GM12878 (cell line): ENCODE results near the gene CMTM2. TPM values are rescaled to one million over a fixed set of nuclear protein-coding genes. Genes with fewer than 3 reads are reported as not detected.

Experiments used
- ATAC-seq: fragments of 200-7000 bp; cut with Tn5 transposase; 3 replicates; pipeline ENCODE4 v1.9.1; 2020; ENCODE audit warnings: mild to moderate bottlenecking, moderate library complexity
- BruUV-seq: library from RNA; stranded (reverse); fragments of 400-500 nt; replicated peaks from 2 replicates; lab custom pipeline; 2021; lab: Mats Ljungman, UMichigan
- CTCF ChIA-PET: fragments of 300-600 bp; sonication (Branson Sonifier 250); formaldehyde crosslinking; extraction: SDS; loops from one replicate; lab custom pipeline; 2021; ENCODE audit warnings: inconsistent platforms; lab: Yijun Ruan, JAX
- POLR2A ChIA-PET: fragments of 350-600 bp; formaldehyde crosslinking; extraction: SDS; loops from one replicate; lab custom pipeline; 2021; ENCODE audit warnings: inconsistent platforms; lab: Charles Lee
- RAD21 ChIA-PET: fragments of 300-600 bp; sonication (Branson Sonifier 250); formaldehyde crosslinking; loops from one replicate; lab custom pipeline; 2023; ENCODE audit warnings: antibody characterized with exemption; ENCODE audit not compliant: unreplicated experiment; lab: Charles Lee
- SMC1A ChIA-PET: fragments of 300-600 bp; sonication (Branson Sonifier 250); formaldehyde crosslinking; loops from one replicate; lab custom pipeline; 2023; ENCODE audit not compliant: unreplicated experiment, uncharacterized antibody; lab: Charles Lee
- DNase-seq: peaks from one replicate; pipeline ENCODE4 v3.0.0-alpha.2; 2011; ENCODE audit warnings: low read depth, low spot score
- FAIRE-seq: peaks from 3 replicates; lab custom pipeline; 2011; peaks lifted over from hg19 to GRCh38; lab: Jason Lieb, UNC
- H2AFZ ChIP-seq: 2 replicates; pipeline ENCODE4 v1.6.0; 2011; ENCODE audit warnings: low read depth, low read length, control low read depth; ENCODE audit not compliant: control insufficient read depth
- H3K27ac ChIP-seq: 2 replicates; pipeline ENCODE4 v1.5.1; 2011; ENCODE audit warnings: control low read depth; ENCODE audit not compliant: control insufficient read depth, insufficient read depth
- H3K27me3 ChIP-seq, 2 experiments: replicated peaks in 1 of 2; 2 replicates each; pipeline versions ENCODE4 v1.6.0 to v1.6.1; 2011; ENCODE audit warnings: low read length in 1 of 2; ENCODE audit not compliant: control insufficient read depth in 2 of 2, insufficient read depth in 2 of 2
- H3K36me3 ChIP-seq, 2 experiments: 2 replicates each; pipeline ENCODE4 v1.5.1; 2011; ENCODE audit warnings: low read length in 1 of 2; ENCODE audit not compliant: control insufficient read depth in 2 of 2, insufficient read depth in 2 of 2
- H3K4me1 ChIP-seq: 2 replicates; pipeline ENCODE4 v1.6.1; 2011; ENCODE audit warnings: mild to moderate bottlenecking, low read length, moderate library complexity, mixed read lengths; ENCODE audit not compliant: control insufficient read depth, insufficient read depth
- H3K4me2 ChIP-seq: 2 replicates; pipeline ENCODE4 v1.6.0; 2011; ENCODE audit warnings: control low read depth; ENCODE audit not compliant: control insufficient read depth, insufficient read depth
- H3K4me3 ChIP-seq: fragments of 200-600 bp; sonication (generic); 2 replicates; pipeline ENCODE4 v1.5.1; 2016
- H3K79me2 ChIP-seq: 2 replicates; pipeline ENCODE4 v1.6.0; 2011; ENCODE audit warnings: low read length; ENCODE audit not compliant: control insufficient read depth, insufficient read depth
- H3K9ac ChIP-seq: 2 replicates; pipeline ENCODE4 v1.8.0; 2011; ENCODE audit warnings: low read length, control low read depth, mixed read lengths; ENCODE audit not compliant: control insufficient read depth, insufficient read depth
- H3K9me3 ChIP-seq: replicated peaks from 3 replicates; pipeline ENCODE4 v1.5.1; 2011; ENCODE audit warnings: mild to moderate bottlenecking, low read length; ENCODE audit not compliant: control insufficient read depth, insufficient read depth
- H4K20me1 ChIP-seq: 2 replicates; pipeline ENCODE4 v1.6.0; 2011; ENCODE audit not compliant: control insufficient read depth, insufficient read depth
- CHD1 ChIP-seq: IDR thresholded peaks from 2 replicates; pipeline ENCODE4 v1.6.1; 2012; ENCODE audit warnings: low read depth, low read length, improper control_type of control experiment
- CHD2 ChIP-seq: IDR thresholded peaks from 2 replicates; pipeline ENCODE4 v1.6.1; 2011; ENCODE audit warnings: low read depth, low read length, improper control_type of control experiment, borderline replicate concordance
- CREM ChIP-seq: IDR thresholded peaks from 2 replicates; pipeline ENCODE4 v1.6.1; 2014; ENCODE audit warnings: antibody characterized with exemption, low read depth
- GABPA ChIP-seq: IDR thresholded peaks from 2 replicates; pipeline ENCODE4 v1.6.1; 2014; ENCODE audit warnings: antibody characterized with exemption, low read depth, mild to moderate bottlenecking, inconsistent platforms
- IKZF1 ChIP-seq: fragments of 450-650 bp; conservative IDR thresholded peaks from 2 replicates; pipeline ENCODE4 v1.6.1; 2017; ENCODE audit warnings: antibody characterized with exemption, mild to moderate bottlenecking
- IKZF2 ChIP-seq, 2 experiments: fragments of 450-650 bp; IDR thresholded peaks; 2 replicates each; pipeline ENCODE4 v1.6.1; 2017; ENCODE audit warnings: mild to moderate bottlenecking in 2 of 2, moderate library complexity in 2 of 2
- MYC ChIP-seq: IDR thresholded peaks from 2 replicates; pipeline ENCODE4 v1.6.1; 2011; ENCODE audit warnings: mild to moderate bottlenecking, low read length, moderate library complexity, inconsistent platforms; ENCODE audit not compliant: insufficient read depth, insufficient replicate concordance, insufficient read length, severe bottlenecking
- NKRF ChIP-seq: fragments of 450-650 bp; conservative IDR thresholded peaks from 2 replicates; pipeline ENCODE4 v1.6.1; 2017; ENCODE audit warnings: mild to moderate bottlenecking, moderate library complexity
- POLR2AphosphoS2 ChIP-seq: IDR thresholded peaks from 2 replicates; pipeline ENCODE4 v1.6.1; 2011; ENCODE audit warnings: low read depth, mild to moderate bottlenecking, low read length, improper control_type of control experiment, moderate library complexity
- POLR2AphosphoS5 ChIP-seq: IDR thresholded peaks from 2 replicates; pipeline ENCODE4 v1.6.1; 2011; ENCODE audit warnings: mild to moderate bottlenecking, low read length, inconsistent platforms
- RAD51 ChIP-seq: fragments of 450-650 bp; IDR thresholded peaks from 2 replicates; pipeline ENCODE4 v1.6.1; 2016; ENCODE audit warnings: moderate library complexity, mild to moderate bottlenecking, inconsistent platforms
- RB1 ChIP-seq: fragments of 450-650 bp; formaldehyde crosslinking; IDR thresholded peaks from 2 replicates; pipeline ENCODE4 v1.6.1; 2017; ENCODE audit warnings: mild to moderate bottlenecking, borderline replicate concordance
- SMARCA5 ChIP-seq: fragments of 450-650 bp; IDR thresholded peaks from 2 replicates; pipeline ENCODE4 v1.6.1; 2017; ENCODE audit warnings: mild to moderate bottlenecking
- STAT3 ChIP-seq: IDR thresholded peaks from 2 replicates; pipeline ENCODE4 v1.6.1; 2011; ENCODE audit warnings: low read depth, low read length, improper control_type of control experiment
- TCF12 ChIP-seq: IDR thresholded peaks from 2 replicates; pipeline ENCODE4 v1.6.1; 2011; ENCODE audit warnings: low read depth, mild to moderate bottlenecking, low read length
- YY1 ChIP-seq: IDR thresholded peaks from 2 replicates; pipeline ENCODE4 v1.6.1; 2011; ENCODE audit warnings: low read depth, mild to moderate bottlenecking, low read length
- ZNF207 ChIP-seq: fragments of 450-650 bp; IDR thresholded peaks from 2 replicates; pipeline ENCODE4 v1.6.1; 2014; ENCODE audit warnings: antibody characterized with exemption, mild to moderate bottlenecking, borderline replicate concordance
- ZNF24 ChIP-seq: fragments of 450-650 bp; IDR thresholded peaks from 2 replicates; pipeline ENCODE4 v1.6.1; 2017; ENCODE audit warnings: antibody characterized with exemption, mild to moderate bottlenecking
- WGBS: methylation state at CpG from one replicate; pipeline ENCODE4 v1.1.6; 2016; ENCODE audit warnings: low lambda C conversion rate; ENCODE audit not compliant: insufficient replicate concordance, insufficient coverage; ENCODE audit errors: missing lambda C conversion rate; 5-methylcytosine and 5-hydroxymethylcytosine counted together
- in situ Hi-C: fragments of 300-500 bp; cut with MboI; formaldehyde crosslinking; loops from 9 replicates; pipeline ENCODE4 v1.14.3; 2018; ENCODE audit warnings: mixed read lengths
- intact Hi-C: fragments of 100-400 bp; cut with micrococcal nuclease; formaldehyde crosslinking; loops from one replicate; pipeline ENCODE4 v1.14.2; 2022; ENCODE audit not compliant: unreplicated experiment
- polyA plus RNA-seq, 11 experiments: library from polyadenylated mRNA; depleted of rRNA in 4 of 11; unstranded in 6 of 11; stranded (reverse) in 5 of 11; fragments of >200 nt; fragmentation: Nextera tagmentation in 4 of 11; fragmentation: Illumina TruSeq in 1 of 11; extraction: Ambion mirVana in 4 of 11; extraction: Trizol in 1 of 11; gene quantifications; 1 replicate in 1 of 11; 2 replicates in 10 of 11; pipeline versions ENCODE4 v1.2.1 to v1.2.3, GENCODE V29; 2011 to 2016; ENCODE audit warnings: inconsistent platforms in 2 of 11, missing spikeins in 2 of 11, low read depth in 1 of 11
- total RNA-seq, 4 experiments: library from RNA; depleted of rRNA in 3 of 4; stranded (reverse); fragments of >200 nt in 3 of 4; fragmentation: Illumina TruSeq in 1 of 4; extraction: Trizol in 1 of 4; gene quantifications; 2 replicates each; pipeline versions ENCODE4 v1.2.1 to v1.2.3, GENCODE V29; 2013 to 2021

The CMTM2 gene
- total and polyA plus RNA-seq, 10 of the 15 experiments (the other 5 are each of a cell fraction or from before 2014, with no cell fraction given), result 0.26 to 0.34 TPM; not detected in 8

GRCh38 chr16:66552286-66553177 is 26.7 kb upstream of the CMTM2 start, which contains the start of gene CKLF:
Gene CKLF, plus strand, starts transcription at chr16:66552576. Its CDS starts 140 bp downstream, at chr16:66552716.
- peak within 1 kb of the TSS; percentile 95 for H2AFZ ChIP-seq
- ATAC-seq (peak; percentile 78), FAIRE-seq (peak; percentile 75), DNase-seq (peak; percentile 66)
- BruUV-seq, result TSS peak; percentile 69
- peaks cover 4% of the 10 kb centered on the region; the same call in 1 of the 2 replicates for H3K79me2 ChIP-seq
- H3K4me2 ChIP-seq, result peak within 1 kb of the TSS; percentile 86
- ChIA-PET RAD21 (interaction anchor here (0.8 to 2.9 kb wide), 14 partner anchors 8 to 144 kb away, joined by 3 to 10 read pairs (median 4); no protein-coding TSS in a partner anchor), CTCF (interaction anchor here (1.4 to 4.9 kb wide), 8 partner anchors 10 to 69 kb away, joined by 4 to 35 read pairs (median 7); no protein-coding TSS in a partner anchor), POLR2A (interaction anchor here (1.1 to 4.9 kb wide), 6 partner anchors 10 to 46 kb away, joined by 3 to 24 read pairs (median 8); no protein-coding TSS in a partner anchor), SMC1A (interaction anchor here (0.8 to 9.9 kb wide), 11 partner anchors 8 to 51 kb away, joined by 3 to 86 read pairs (median 7); no protein-coding TSS in a partner anchor)
- intact Hi-C loops, result loop anchor here (1.0 to 5.0 kb wide), 2 partner anchors 28 to 55 kb away; no protein-coding TSS in a partner anchor
- H3K36me3 ChIP-seq, result no peaks in the 10 kb centered on the region; a peak in 1 of 4 replicates
- H3K9ac ChIP-seq, result peak within 1 kb of the TSS; percentile 63
- in situ Hi-C loops, result no loop called here
- 2% methylated on average over 63 of the region's 63 CpGs for WGBS
- peaks cover 23% of the 10 kb centered on the region for H3K4me1 ChIP-seq
- peak within 1 kb of the TSS; percentile 33 for H3K27ac ChIP-seq
- H4K20me1 ChIP-seq, result no peaks in the 10 kb centered on the region; the same call in 1 of the 2 replicates
- no peaks in the 10 kb centered on the region; the same call in 1 of the 3 replicates for H3K9me3 ChIP-seq
- peak within 1 kb of the TSS; percentile 62 for H3K4me3 ChIP-seq
- H3K27me3 ChIP-seq, result no peaks in the 10 kb centered on the region
- peak; percentile 87; the same call in 1 of the 2 replicates for TF ChIP-seq RB1
- TF ChIP-seq ZNF207, result 0 out of 2 replicates have a peak, but pooled peaks have one; percentile 29
- TF ChIP-seq SMARCA5, result peak; percentile 27; the same call in 1 of the 2 replicates
- 0 out of 2 replicates have a peak, but pooled peaks have one; percentile 55 for TF ChIP-seq CHD1
- TF ChIP-seq POLR2AphosphoS5, result peak; percentile 74
- TF ChIP-seq POLR2AphosphoS2, result peak; percentile 86; the same call in 1 of the 2 replicates
- peak; percentile 68 for TF ChIP-seq NKRF
- no peak for TF ChIP-seq GABPA
- peak; percentile 16 to 59; a peak in 3 of 4 replicates for TF ChIP-seq IKZF2 (IDR thresholded peaks at IDR 0.05)
- peak; percentile 29; the same call in 1 of the 2 replicates for TF ChIP-seq CREM
- no peak for TF ChIP-seq TCF12
- TF ChIP-seq ZNF24, result no peak
- no peak for TF ChIP-seq RAD51
- peak; percentile 53; the same call in 1 of the 2 replicates for TF ChIP-seq YY1
- TF ChIP-seq IKZF1, result peak; percentile 100
- no peak for TF ChIP-seq STAT3
- TF ChIP-seq MYC, result peak; percentile 79
- TF ChIP-seq CHD2, result peak; percentile 88
